Pancreas (tissue), 10 donors: ENCODE results near the gene BUD23. TPM values are rescaled to one million over a fixed set of nuclear protein-coding genes. Genes with fewer than 3 reads are reported as not detected.
A peak's percentile ranks its signal among the peaks of the same experiment; 100 is the strongest.
"Not testable (repeated sequence)": the region's sequence is repeated elsewhere in the genome, so short reads cannot be mapped to it uniquely, and the experiment has no call there.

Experiments used
- ATAC-seq, 4 donors: fragments of 200-7000 bp; cut with Tn5 transposase; one replicate each; pipeline versions ENCODE4 v1.8.0 to v1.9.1; 2020; ENCODE audit warnings: mild to moderate bottlenecking in 4 of 4, moderate library complexity in 4 of 4
- DNase-seq, 6 donors: peaks; one replicate each; pipeline ENCODE4 v3.0.0-alpha.2; 2020
- FAIRE-seq: peaks from 2 replicates; lab custom pipeline; 2012; peaks lifted over from hg19 to GRCh38; lab: Jason Lieb, UNC
- H3K27ac ChIP-seq, 4 donors: fragments of 200-600 bp; sonication (generic); 1 replicate in 3 of 4; 2 replicates in 1 of 4; pipeline versions ENCODE4 v1.5.0 to v1.8.0; 2020
- H3K27me3 ChIP-seq, 4 donors: fragments of 200-600 bp; one replicate each; pipeline ENCODE4 v1.8.0; 2021
- H3K36me3 ChIP-seq, 3 donors: fragments of 200-600 bp; sonication (generic) in 1 of 3; one replicate each; pipeline versions ENCODE4 v1.5.0 to v1.8.0; 2020 to 2021
- H3K4me1 ChIP-seq, 3 donors: fragments of 200-600 bp; one replicate each; pipeline ENCODE4 v1.8.0; 2021
- H3K4me3 ChIP-seq, 4 donors: fragments of 200-600 bp; sonication (generic) in 2 of 4; one replicate each; pipeline versions ENCODE4 v1.5.0 to v1.8.0; 2020 to 2021
- H3K9me3 ChIP-seq, 4 donors: fragments of 200-600 bp; one replicate each; pipeline ENCODE4 v1.8.0; 2021
- CTCF ChIP-seq, 4 donors: fragments of 200-600 bp; sonication (generic) in 3 of 4; IDR thresholded peaks; one replicate each; pipeline versions ENCODE4 v1.5.0 to v1.8.0; 2021; ENCODE audit warnings: antibody characterized with exemption in 4 of 4
- WGBS, 2 donors: extraction: QIAGEN DNeasy Blood & Tissue Kit; methylation state at CpG; one replicate each; pipeline ENCODE4 v1.1.7; 2013; 5-methylcytosine and 5-hydroxymethylcytosine counted together
- intact Hi-C, 3 donors: fragments of 100-400 bp; cut with DNase I; formaldehyde crosslinking; loops; one replicate each; pipeline versions ENCODE4 v1.11.1 to v1.14.2; 2022
- polyA plus RNA-seq, 2 donors: library from polyadenylated mRNA; stranded (reverse); fragments of 200-250 nt; gene quantifications; one replicate each; pipeline ENCODE4 v1.2.3, GENCODE V29; 2013
- total RNA-seq, 6 donors: library from RNA; stranded (reverse); fragmentation: NEBNext Ultra II Directional in 4 of 6; extraction: Animal tissue kit (Norgen Biotek cat#: 25700) in 4 of 6; gene quantifications; one replicate each; pipeline versions ENCODE4 v1.2.1 to v1.2.4, GENCODE V29; 2021 to 2023
- donor health status: healthy with polysubstance abuse.
- donor health status: DM: no; HTN: no; CAD: no; lungs with moderate emphysema.
- donor health status: DM: no; HTN: no; CAD: no.
- donor health status: control.
- donor health status: control.
- donor health status: Bipolar disorder and iron deficiency.
- donor health status: DM: yes; HTN: yes; CAD: no.
- donor health status: DM: no; HTN: no; CAD: no.
- donor health status: DM: no; HTN: no; CAD: no.
- donor health status: DM: yes; HTN: yes; CAD: no.

BUD23 gene
- total and polyA plus RNA-seq, 8 donors, result 26.9 to 62.9 (median 35.7) TPM

DNA sequence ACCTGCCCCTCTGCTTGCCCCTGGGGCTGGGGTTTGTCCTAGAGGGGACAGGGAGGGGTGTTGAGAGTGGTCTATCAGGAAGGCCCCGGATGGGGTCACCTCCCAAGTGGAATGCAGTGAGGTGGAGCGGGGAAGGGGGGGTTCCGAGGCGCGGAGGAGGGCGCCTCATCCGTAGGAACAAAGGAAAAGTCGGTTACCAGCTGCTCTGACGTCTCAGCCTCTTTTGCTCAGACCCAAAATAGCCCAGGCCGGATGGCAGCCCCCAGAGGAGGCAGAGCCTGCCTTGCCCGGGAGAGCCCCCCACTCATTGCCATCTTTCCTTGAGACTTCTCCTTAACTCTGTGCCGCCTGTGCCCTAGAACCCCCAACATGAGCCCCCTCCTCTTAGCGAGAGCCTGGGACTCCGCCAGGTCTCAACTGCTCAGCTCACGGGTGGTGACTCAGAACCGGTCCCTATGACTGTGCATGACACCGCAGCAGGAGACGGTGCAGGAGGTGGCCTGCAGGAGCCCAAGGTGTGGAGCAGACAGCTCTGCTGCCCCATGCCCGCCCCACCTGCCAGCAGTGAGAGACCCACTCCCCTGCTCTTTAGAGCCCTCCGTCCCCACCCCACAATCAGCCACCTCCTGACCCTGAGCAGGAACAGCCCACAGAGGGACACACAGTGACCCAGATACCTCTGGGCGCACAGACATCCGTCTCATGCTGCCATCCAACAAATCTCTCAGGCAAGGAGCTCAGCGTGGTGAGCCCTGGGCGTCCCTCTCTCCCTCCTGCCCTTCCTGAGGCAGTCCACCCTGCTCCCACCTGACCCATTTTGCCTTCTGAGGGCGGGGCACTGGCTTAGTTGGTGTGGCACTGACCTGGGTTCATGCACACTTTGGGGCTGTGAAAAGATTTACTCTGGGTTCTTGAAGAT, 23.0 kb downstream of the BUD23 start:
- Histone ChIP-seq H3K27me3 (no peaks in the 10 kb centered on the region), H3K4me1 (no peaks in the 10 kb centered on the region), H3K4me3 (no peak overlapping the region), H3K36me3 (no peaks in the 10 kb centered on the region), H3K9me3 (no peaks in the 10 kb centered on the region), H3K27ac (peak overlapping the region; percentile 48 to 72 (median 52))
- 86 to 89% methylated on average over 25 of the region's 25 CpGs for WGBS, 2 donors
- intact Hi-C loops, result no loop called here
- DNase-seq (no peak), ATAC-seq (peak in 2 of 4 donors; percentile 24 to 45), FAIRE-seq (no peak)
- no peak for TF ChIP-seq CTCF (IDR thresholded peaks at IDR 0.05)

DNA sequence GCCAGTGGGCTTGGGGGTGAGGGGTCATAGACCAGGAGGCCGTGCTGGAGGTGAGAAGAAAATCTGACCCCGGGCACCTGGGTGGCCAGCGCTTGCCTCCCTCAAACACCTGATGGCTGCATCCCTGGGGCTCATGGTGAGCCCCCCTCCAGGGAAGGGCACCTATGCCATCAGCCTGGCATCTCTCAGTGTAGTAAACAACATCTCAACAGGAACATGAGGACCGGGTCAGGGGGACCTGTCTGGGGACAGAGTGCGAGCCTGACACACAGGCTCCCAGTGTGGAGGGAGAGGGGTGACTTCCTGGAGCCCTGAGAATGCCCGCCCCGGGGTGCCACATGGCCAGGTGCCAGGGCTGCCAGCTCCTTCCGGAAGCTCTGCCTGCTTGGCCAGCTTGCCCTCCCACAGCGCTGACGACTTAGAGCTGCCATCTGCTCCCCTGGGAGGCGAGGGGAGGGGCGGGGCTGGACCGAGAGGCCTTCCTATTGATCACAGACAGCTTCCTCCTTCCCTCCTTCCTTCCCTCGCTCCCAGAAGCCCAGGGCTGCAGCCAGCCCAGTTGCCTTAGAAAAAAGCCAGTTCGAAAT, 23.7 kb downstream of the BUD23 start:
- H3K27me3 ChIP-seq, result no peaks in the 10 kb centered on the region
- DNase-seq, result peak; percentile 73 to 92 (median 82)
- no peak for FAIRE-seq
- H3K27ac ChIP-seq, result peak overlapping the region; percentile 48 to 72 (median 52)
- no peak overlapping the region for H3K4me3 ChIP-seq
- H3K4me1 ChIP-seq, result no peaks in the 10 kb centered on the region
- H3K36me3 ChIP-seq, result no peaks in the 10 kb centered on the region
- intact Hi-C loops, result no loop called here
- peak; percentile 70 to 78 (median 75) for ATAC-seq
- H3K9me3 ChIP-seq, result no peaks in the 10 kb centered on the region
- WGBS, 2 donors, result 67 to 68% methylated on average over 15 of the region's 15 CpGs
- TF ChIP-seq CTCF (IDR thresholded peaks at IDR 0.05), result no peak

- H3K4me1 ChIP-seq, result no peaks in the 10 kb centered on the region
- intact Hi-C loops, result no loop called here
Observed at GRCh38 chr7:73708961-73709549, 25.7 kb downstream of the BUD23 start.

GRCh38 chr7:73712773-73713172, 29.4 kb downstream of the BUD23 start:
- Histone ChIP-seq H3K4me1 (no peaks in the 10 kb centered on the region), H3K27ac (no peak overlapping the region), H3K9me3 (no peaks in the 10 kb centered on the region), H3K36me3 (no peaks in the 10 kb centered on the region), H3K4me3 (no peak overlapping the region), H3K27me3 (no peaks in the 10 kb centered on the region)
- 63 to 75% methylated on average over 1 of the region's 1 CpG for WGBS, 2 donors
- DNase-seq (no peak), ATAC-seq (no peak), FAIRE-seq (no peak)
- intact Hi-C loops, result no loop called here
- no peak for TF ChIP-seq CTCF (IDR thresholded peaks at IDR 0.05)

More at GRCh38 chr7:73708961-73709549, 25.7 kb downstream of the BUD23 start:
- no peaks in the 10 kb centered on the region for H3K9me3 ChIP-seq
- no peak overlapping the region for H3K27ac ChIP-seq
- FAIRE-seq, result no peak
- TF ChIP-seq CTCF (IDR thresholded peaks at IDR 0.05), result no peak
- no peak overlapping the region for H3K4me3 ChIP-seq
- H3K36me3 ChIP-seq, result no peaks in the 10 kb centered on the region
- H3K27me3 ChIP-seq, result no peaks in the 10 kb centered on the region
- 86 to 92% methylated on average over 15 to 16 of the region's 16 CpGs for WGBS, 2 donors
- ATAC-seq, result no peak
- DNase-seq, result no peak

GRCh38 chr7:73713319-73713718, 29.9 kb downstream of the BUD23 start:
- intact Hi-C loops, H3K27ac ChIP-seq, H3K4me1 ChIP-seq, H3K9me3 ChIP-seq, FAIRE-seq, H3K36me3 ChIP-seq, H3K27me3 ChIP-seq, DNase-seq, H3K4me3 ChIP-seq, ATAC-seq: not testable (repeated sequence)
- 90 to 93% methylated on average over 6 of the region's 6 CpGs for WGBS, 2 donors
